Measurements from ENCODE around the gene PHLDB3.
"Not testable (repeated sequence)": the region's sequence is repeated elsewhere in the genome, so short reads cannot be mapped to it uniquely, and the experiment has no call there.

Gene PHLDB3

DNA sequence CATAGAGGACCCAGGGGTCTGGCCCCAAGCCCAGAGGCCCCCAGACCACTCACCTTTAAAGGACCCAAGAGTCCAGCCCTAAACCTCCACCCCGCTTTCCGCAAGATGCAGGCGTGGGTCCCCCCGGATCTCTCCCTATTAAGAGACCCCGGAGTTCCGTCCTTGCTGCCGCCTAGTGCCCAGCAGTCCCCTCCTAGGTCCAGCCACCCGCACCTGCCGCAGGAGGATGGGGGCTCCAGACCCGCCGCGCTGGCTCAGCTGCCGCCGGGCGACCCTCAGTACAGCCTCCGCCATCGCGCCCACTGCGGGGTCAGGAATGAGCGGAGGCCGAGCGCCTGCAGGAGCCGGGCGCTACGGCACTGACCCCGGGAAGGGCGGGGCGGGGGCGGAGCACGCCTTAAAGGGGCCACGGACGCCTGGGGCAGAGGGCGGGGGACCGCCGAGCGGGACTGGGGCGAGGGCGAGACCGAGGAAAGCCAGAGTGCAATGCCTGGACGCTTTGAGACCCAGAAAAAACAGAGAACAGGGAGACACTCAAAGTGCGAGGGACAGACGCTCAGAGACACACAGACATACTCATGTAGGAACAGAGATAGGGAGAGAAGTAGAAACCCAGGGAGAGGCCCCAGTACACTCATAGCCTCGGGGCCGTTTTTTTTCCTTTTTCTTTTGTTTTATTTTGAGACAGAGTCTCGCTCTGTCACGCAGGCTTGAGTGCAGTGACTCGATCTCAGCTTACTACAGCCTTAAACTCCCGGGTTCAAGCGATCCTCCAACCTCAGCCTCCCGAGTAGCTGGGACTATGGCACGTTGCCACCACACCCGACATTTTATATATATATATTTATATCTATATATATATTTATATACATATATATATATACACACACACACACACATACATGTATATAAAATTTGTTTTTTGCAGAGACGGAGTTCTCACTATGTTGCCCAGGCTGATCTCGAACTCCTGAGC is 22.6 kb upstream of the PHLDB3 start, which contains the start of gene ETHE1:
ETHE1 (minus strand) TSS at position 318 of the 976 bp plus-strand sequence; CDS start at position 294, 24 bp downstream.
- TF ChIP-seq NFRKB (IDR thresholded peaks at IDR 0.05) (no peak), TARDBP (IDR thresholded peaks at IDR 0.05) (no peak), HDGF (IDR thresholded peaks at IDR 0.05; ENCODE audit: borderline replicate concordance) (no peak), FOXK2 (IDR thresholded peaks at IDR 0.05) (no peak), L3MBTL2 (conservative IDR thresholded peaks at IDR 0.05) (peak; percentile 43; the same call in 1 of the 2 replicates), SP1 (IDR thresholded peaks at IDR 0.05) (no peak), BHLHE40 (IDR thresholded peaks at IDR 0.05; ENCODE audit: borderline replicate concordance) (no peak)
- POLR2A ChIA-PET: interaction anchor here (1.4 kb wide), 1 partner anchor 28 kb away, joined by 3 read pairs; no protein-coding TSS in a partner anchor
- peak; percentile 75 for DNase-seq (ENCODE audit: extremely low spot score)
- CTCF ChIA-PET: interaction anchor here (1.0 to 1.8 kb wide), 2 partner anchors 80 to 94 kb away, joined by 4 to 7 read pairs; no protein-coding TSS in a partner anchor

DNA sequence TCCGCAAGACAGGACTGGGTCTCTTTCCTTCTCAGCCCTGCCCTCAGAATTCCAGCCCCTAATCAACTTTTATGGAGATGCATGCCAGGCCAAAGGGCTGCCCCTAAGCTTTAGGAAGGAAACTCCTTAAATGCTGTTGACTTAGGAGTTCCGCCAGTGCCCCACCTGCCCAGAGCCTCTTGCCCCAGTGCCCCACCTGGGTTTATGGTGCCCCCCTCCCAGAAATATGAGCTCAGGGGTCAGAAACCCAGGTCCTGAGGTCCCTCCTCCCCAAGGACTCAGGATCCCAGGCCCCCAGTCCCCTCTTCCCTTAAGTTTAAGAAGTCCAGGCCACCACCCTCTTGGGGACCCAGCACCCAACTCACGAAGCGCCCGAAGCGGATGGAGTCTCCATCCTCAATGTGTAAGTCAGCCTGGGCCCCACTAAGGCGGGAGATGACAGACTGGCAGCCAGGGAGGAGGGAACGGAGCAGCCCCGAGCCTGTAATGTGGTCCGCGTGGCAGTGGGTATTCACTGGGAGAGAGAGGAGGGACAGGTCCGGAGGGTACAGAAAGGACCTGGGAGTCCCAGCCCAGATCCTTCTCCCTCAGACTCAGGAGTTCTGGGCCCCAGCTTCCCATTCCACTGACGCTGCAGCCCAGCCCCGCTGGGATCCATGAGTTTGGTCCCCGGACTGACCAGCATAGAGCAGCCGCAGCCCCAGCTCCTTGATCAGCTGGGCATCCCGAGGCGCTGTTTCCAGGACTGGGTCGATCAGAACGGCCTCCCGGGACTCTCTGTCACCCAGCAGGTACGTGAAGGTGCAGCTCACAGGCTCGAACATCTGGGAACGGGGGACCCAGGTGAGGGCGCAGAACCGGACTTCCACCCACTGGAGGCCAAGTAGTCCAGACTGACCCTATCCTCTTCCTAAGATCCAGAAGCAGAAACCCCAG is 21.6 kb upstream of the PHLDB3 start:
- ChIA-PET CTCF (interaction anchor here (1.2 to 1.6 kb wide), 2 partner anchors 79 to 93 kb away, joined by 3 to 6 read pairs; no protein-coding TSS in a partner anchor), POLR2A (no interaction called here)
- TF ChIP-seq LEF1 (IDR thresholded peaks at IDR 0.05; ENCODE audit: borderline replicate concordance) (no peak), NFRKB (IDR thresholded peaks at IDR 0.05) (no peak), ELF4 (IDR thresholded peaks at IDR 0.05) (no peak), CTBP1 (IDR thresholded peaks at IDR 0.05; ENCODE audit: borderline replicate concordance) (no peak), FOXK2 (IDR thresholded peaks at IDR 0.05) (no peak), SUZ12 (IDR thresholded peaks at IDR 0.05) (no peak), BHLHE40 (IDR thresholded peaks at IDR 0.05; ENCODE audit: borderline replicate concordance) (no peak), SP1 (IDR thresholded peaks at IDR 0.05) (no peak), HDGF (IDR thresholded peaks at IDR 0.05; ENCODE audit: borderline replicate concordance) (no peak)
- TF ChIP-seq, protein P1, sequence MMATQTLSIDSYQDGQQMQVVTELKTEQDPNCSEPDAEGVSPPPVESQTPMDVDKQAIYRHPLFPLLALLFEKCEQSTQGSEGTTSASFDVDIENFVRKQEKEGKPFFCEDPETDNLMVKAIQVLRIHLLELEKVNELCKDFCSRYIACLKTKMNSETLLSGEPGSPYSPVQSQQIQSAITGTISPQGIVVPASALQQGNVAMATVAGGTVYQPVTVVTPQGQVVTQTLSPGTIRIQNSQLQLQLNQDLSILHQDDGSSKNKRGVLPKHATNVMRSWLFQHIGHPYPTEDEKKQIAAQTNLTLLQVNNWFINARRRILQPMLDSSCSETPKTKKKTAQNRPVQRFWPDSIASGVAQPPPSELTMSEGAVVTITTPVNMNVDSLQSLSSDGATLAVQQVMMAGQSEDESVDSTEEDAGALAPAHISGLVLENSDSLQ (IDR thresholded peaks at IDR 0.05): no peak
- DNase-seq (ENCODE audit: extremely low spot score): no peak

DNA sequence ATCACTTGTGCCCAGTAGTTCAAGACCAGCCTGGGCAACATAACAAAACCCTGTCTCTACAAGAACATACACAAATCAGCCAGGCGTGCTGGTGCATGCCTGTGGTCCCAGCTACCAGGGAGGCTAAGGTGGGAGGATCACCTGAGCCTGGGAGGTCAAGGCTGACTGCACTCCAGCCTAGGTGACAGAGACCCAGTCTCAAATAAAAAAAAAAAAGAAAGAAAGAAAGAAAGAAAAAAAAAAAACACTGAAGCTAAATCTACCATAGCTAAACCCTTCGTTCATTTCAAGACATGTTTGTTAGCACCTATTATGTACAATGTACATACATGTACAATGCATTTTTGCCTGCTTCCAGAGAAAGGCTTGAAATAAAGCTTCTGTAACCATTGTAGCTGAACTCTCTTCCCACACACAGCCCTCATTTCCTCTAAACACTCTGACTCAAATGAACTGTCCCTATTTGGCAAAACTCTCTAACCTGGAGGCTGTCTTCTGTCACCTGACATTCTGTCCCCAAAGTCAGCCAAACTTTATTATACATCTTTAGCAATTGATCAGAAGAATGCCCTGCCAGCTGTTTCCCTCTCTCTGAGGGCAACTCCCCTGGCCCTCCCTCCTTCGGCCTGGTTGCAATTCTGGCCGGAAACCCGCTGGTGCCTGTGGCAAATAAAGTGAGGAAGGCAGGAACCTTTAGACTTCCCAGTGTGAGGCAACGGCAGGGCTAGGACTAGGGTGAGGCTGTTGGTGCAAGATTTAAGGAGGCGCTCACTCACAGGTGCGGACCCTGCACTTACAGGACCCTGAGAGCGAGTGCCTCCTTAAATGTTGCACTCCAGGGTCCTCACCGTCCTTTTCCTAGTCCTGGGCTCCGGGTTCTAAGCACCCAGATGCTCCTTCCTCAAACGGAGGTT is 20.6 kb upstream of the PHLDB3 start:
- no peak for DNase-seq (ENCODE audit: extremely low spot score)
- TF ChIP-seq FOXK2 (IDR thresholded peaks at IDR 0.05): no peak
- no peak for TF ChIP-seq ZNF384 (IDR thresholded peaks at IDR 0.05)
- no peak for TF ChIP-seq FOXM1 (IDR thresholded peaks at IDR 0.05; ENCODE audit: borderline replicate concordance)
- no peak for TF ChIP-seq TARDBP (IDR thresholded peaks at IDR 0.05)
- no peak for TF ChIP-seq NFRKB (IDR thresholded peaks at IDR 0.05)
- TF ChIP-seq LEF1 (IDR thresholded peaks at IDR 0.05; ENCODE audit: borderline replicate concordance): no peak
- no peak for TF ChIP-seq CTBP1 (IDR thresholded peaks at IDR 0.05; ENCODE audit: borderline replicate concordance)
- CTCF ChIA-PET: interaction anchor here (1.0 to 1.6 kb wide), 3 partner anchors 69 to 93 kb away, joined by 3 to 6 read pairs (median 4); no protein-coding TSS in a partner anchor
- POLR2A ChIA-PET: no interaction called here

DNA sequence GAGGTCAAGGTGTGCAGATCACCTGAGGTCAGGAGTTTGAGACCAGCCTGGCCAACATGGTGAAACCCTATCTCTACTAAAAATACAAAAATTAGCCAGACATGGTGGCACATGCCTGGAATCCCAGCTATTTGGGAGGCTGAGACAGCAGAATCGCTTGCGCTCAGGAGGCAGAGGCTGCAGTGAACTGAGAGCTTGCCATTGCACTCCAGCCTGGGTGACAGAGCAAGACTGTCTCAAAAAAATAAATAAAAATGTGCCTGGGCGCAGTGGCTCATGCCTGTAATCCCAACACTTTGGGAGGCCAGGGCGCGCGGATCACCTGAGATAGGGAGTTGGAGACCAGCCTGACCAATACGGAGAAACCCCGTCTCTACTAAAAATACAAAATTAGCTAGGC is 19.1 kb upstream of the PHLDB3 start:
- POLR2A ChIA-PET; CTCF ChIA-PET; DNase-seq (ENCODE audit: extremely low spot score): not testable (repeated sequence)

DNA sequence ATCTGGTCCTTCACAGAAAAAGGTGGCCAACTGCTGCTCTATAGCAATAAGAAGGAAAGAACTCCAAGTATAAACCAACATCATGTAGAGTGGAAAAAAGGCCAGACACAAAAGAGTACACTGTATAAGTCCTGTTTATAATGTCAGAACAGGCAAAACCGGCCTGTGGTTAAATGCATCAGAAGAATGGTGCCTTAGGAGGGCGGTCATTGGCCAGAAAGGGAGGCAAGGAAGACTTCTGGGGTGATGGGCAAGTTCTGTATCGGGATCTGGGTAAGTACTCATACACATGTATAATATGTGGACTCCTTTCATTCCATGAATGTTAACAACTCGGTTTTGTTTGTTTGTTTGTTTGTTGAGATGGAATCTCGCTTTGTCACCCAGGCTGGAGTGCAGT is 18.4 kb upstream of the PHLDB3 start:
- no peak for DNase-seq (ENCODE audit: extremely low spot score)
- ChIA-PET POLR2A (no interaction called here), CTCF (interaction anchor here (1.5 kb wide), 1 partner anchor 76 kb away, joined by 6 read pairs; no protein-coding TSS in a partner anchor)
- TF ChIP-seq TARDBP (IDR thresholded peaks at IDR 0.05): no peak
- no peak for TF ChIP-seq NFRKB (IDR thresholded peaks at IDR 0.05)
- no peak for TF ChIP-seq SUZ12 (IDR thresholded peaks at IDR 0.05)
- no peak for TF ChIP-seq CTBP1 (IDR thresholded peaks at IDR 0.05; ENCODE audit: borderline replicate concordance)
- no peak for TF ChIP-seq HDGF (IDR thresholded peaks at IDR 0.05; ENCODE audit: borderline replicate concordance)
- TF ChIP-seq ELF4 (IDR thresholded peaks at IDR 0.05): no peak
- TF ChIP-seq FOXA1 (IDR thresholded peaks at IDR 0.05): no peak
- TF ChIP-seq ZNF384 (IDR thresholded peaks at IDR 0.05): no peak
- TF ChIP-seq ARNT (IDR thresholded peaks at IDR 0.05): no peak
- TF ChIP-seq FOXM1 (IDR thresholded peaks at IDR 0.05; ENCODE audit: borderline replicate concordance): no peak
- TF ChIP-seq SP1 (IDR thresholded peaks at IDR 0.05): no peak
- TF ChIP-seq, protein P1 (IDR thresholded peaks at IDR 0.05): no peak
- TF ChIP-seq LEF1 (IDR thresholded peaks at IDR 0.05; ENCODE audit: borderline replicate concordance): no peak
